Heart left ventricle (tissue), 13 donors: ENCODE results near the gene RNASEH2B.

Experiments used
- CTCF ChIP-seq, 12 donors: fragments of 200-600 bp; sonication (generic) in 4 of 12; IDR thresholded peaks; one replicate each; pipeline versions ENCODE4 v1.5.0 to v1.8.0; 2018 to 2022; ENCODE audit warnings: antibody characterized with exemption in 12 of 12, mild to moderate bottlenecking in 5 of 12
- POLR2A ChIP-seq, 2 donors: fragments of 450-650 bp; IDR thresholded peaks; one replicate each; pipeline ENCODE4 v1.6.1; 2017; ENCODE audit warnings: antibody characterized with exemption in 2 of 2, mild to moderate bottlenecking in 2 of 2, moderate library complexity in 2 of 2
- donor health status: ischemic (EF 13 %, LVEDD 7.1; RV severe dilation, severe dysfunction).
- donor health status: DM: no; HTN: yes; CAD: no.
- donor health status: DM: no; HTN: no; CAD: no.
- donor health status: ischemic (EF 25% LVEDD 6.9; RV normal size, moderate dysfunction).
- donor health status: ischemic (EF 25% LVEDD 5.7; RV mildly dilated, moderate dysfunction).
- donor health status: ischemic (EF 35%, LVEDD 5.7; RV mildly dilated, moderate dysfunction).
- donor health status: nonischemic (EF 11% LVEDD 7.7; RV severe dilation, severe dysfunction).
- donor health status: DM: yes; HTN: yes; CAD: no.
- donor health status: PGD.
- donor health status: ischemic (EF 29% LVEDD 5.4; RV normal size, mild dysfunction).
- donor health status: nonischemic (EF 23%, LVEDD 6.1; RV moderate dilation, normal function).

GRCh38 chr13:50998326-50998725 is 88.7 kb downstream of the RNASEH2B start:
- TF ChIP-seq CTCF (IDR thresholded peaks at IDR 0.05) (no peak), POLR2A (IDR thresholded peaks at IDR 0.05) (no peak)
